ENCODE measurements around the gene PITX3.

DNA sequence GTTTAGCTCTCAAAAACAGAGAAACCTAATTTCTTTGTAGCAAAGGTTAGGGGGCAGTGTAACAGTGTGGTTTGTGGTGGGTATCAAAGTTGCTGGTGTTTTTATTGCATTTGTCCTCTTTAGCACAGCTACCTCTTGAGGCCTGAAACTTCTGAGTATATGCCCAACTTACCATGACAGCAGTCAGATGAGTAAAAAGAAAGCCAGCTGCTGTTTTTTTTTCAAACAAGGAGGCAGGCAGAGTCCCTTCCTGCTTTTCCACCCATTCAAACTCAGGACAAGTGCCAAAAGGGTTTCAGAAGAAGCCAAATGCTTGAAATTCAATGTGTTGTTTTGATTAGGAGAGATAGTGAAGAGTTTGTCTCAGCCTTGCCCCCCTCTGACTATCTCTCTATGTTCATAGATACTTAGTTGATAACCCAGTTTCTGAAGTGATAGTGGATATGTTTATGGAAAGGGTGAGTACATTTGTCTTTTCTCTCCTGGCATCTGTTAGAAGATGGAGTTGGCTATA lies 27.1 kb upstream of the PITX3 start:
- no peak for TF ChIP-seq CTCF (IDR thresholded peaks at IDR 0.05; ENCODE audit: poor library complexity, severe bottlenecking)
- TF ChIP-seq RAD21 (conservative IDR thresholded peaks at IDR 0.05) = no peak
- no peak for TF ChIP-seq SMC3 (conservative IDR thresholded peaks at IDR 0.05; ENCODE audit: poor library complexity)
- TF ChIP-seq, protein P1, sequence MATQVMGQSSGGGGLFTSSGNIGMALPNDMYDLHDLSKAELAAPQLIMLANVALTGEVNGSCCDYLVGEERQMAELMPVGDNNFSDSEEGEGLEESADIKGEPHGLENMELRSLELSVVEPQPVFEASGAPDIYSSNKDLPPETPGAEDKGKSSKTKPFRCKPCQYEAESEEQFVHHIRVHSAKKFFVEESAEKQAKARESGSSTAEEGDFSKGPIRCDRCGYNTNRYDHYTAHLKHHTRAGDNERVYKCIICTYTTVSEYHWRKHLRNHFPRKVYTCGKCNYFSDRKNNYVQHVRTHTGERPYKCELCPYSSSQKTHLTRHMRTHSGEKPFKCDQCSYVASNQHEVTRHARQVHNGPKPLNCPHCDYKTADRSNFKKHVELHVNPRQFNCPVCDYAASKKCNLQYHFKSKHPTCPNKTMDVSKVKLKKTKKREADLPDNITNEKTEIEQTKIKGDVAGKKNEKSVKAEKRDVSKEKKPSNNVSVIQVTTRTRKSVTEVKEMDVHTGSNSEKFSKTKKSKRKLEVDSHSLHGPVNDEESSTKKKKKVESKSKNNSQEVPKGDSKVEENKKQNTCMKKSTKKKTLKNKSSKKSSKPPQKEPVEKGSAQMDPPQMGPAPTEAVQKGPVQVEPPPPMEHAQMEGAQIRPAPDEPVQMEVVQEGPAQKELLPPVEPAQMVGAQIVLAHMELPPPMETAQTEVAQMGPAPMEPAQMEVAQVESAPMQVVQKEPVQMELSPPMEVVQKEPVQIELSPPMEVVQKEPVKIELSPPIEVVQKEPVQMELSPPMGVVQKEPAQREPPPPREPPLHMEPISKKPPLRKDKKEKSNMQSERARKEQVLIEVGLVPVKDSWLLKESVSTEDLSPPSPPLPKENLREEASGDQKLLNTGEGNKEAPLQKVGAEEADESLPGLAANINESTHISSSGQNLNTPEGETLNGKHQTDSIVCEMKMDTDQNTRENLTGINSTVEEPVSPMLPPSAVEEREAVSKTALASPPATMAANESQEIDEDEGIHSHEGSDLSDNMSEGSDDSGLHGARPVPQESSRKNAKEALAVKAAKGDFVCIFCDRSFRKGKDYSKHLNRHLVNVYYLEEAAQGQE (IDR thresholded peaks at IDR 0.05; ENCODE audit: borderline replicate concordance) = no peak
- no peak for TF ChIP-seq TAF1 (IDR thresholded peaks at IDR 0.05; ENCODE audit: low read depth)
- no peak for TF ChIP-seq EZH2 (IDR thresholded peaks at IDR 0.05; ENCODE audit: borderline replicate concordance, insufficient read depth, low read length, poor library complexity, severe bottlenecking)
- no peak for TF ChIP-seq POLR2AphosphoS5 (IDR thresholded peaks at IDR 0.05)
- no peak for TF ChIP-seq MXI1 (conservative IDR thresholded peaks at IDR 0.05; ENCODE audit: poor library complexity, severe bottlenecking)
